GM21786 (cell line): ENCODE measurements around the gene CCM2.

Source experiments
- ATAC-seq: cut with Tn5 transposase; IDR thresholded peaks from one replicate; pipeline ENCODE4 v1.9.1; 2021; ENCODE audit not compliant: unreplicated experiment

CCM2 gene

DNA sequence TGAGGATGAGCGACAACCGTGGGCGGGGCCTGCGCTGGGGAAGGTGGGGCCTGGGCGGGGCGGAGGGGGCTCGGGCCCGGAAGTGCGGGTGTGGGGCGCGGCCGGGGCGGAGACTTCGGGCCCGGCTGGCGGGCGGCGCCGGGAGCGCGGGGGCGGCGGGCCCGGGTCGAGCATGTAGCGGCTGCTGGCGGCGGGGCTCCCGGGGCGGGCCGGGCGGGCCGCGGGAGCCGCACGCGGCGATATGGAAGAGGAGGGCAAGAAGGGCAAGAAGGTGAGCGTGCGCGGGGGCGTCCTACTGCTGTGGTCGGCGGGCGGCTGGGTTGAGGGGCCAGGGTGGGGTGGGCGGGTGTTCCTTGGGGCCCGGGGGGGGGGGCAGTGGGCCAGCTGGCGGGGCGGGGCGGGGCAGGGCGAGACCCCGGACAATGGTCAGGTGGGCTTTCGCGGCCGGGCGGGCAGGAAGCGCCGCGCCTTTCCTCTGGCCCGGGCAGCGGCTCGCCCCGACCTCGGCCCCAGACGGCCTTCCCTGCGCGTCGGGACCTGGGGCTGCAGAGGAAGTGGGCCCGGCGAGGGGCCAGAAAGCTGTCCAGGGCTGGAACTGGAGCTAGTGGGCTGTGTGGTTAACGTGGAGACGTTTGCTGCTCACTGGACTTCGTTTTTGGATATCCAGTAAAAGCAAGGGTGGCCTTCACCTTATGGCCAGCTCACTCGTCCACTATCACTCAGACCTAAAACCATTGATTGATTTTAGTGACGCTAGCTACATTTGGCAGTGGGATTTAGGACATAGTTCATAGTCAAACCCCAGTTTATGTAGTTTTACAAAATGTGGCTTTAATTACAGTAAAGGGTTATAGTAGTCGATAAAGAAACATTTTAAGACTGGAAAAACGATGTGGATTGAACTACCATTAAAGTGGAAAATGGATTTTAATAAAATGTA, at the start of gene CCM2:
TSS of gene CCM2 (plus strand) at position 109 of the 940 bp plus-strand sequence. CDS start at position 242, 133 bp downstream.
- no peak for ATAC-seq

- ATAC-seq, result no peak
Observed at GRCh38 chr7:44953156-44953555, 46.8 kb upstream of the CCM2 start.

DNA sequence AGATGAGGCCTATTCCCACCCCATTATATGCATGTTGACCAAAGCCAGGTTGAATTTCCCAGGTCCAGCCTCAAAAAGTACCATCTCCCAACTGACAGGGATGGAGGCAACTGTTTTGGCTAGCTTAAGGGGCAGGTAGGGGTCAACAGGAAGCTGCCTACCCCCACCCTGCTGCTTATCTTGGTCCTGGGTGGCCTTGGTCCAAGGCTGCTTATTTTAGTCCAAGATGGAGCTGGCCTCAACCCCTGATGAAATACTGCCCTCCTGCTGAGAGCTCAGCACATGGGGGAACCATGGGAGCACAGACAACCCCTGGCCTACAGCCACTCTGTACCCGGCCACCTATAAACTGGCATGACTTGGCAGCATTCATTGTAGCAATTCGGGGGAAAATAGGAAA, 44.3 kb upstream of the CCM2 start:
- no peak for ATAC-seq

DNA sequence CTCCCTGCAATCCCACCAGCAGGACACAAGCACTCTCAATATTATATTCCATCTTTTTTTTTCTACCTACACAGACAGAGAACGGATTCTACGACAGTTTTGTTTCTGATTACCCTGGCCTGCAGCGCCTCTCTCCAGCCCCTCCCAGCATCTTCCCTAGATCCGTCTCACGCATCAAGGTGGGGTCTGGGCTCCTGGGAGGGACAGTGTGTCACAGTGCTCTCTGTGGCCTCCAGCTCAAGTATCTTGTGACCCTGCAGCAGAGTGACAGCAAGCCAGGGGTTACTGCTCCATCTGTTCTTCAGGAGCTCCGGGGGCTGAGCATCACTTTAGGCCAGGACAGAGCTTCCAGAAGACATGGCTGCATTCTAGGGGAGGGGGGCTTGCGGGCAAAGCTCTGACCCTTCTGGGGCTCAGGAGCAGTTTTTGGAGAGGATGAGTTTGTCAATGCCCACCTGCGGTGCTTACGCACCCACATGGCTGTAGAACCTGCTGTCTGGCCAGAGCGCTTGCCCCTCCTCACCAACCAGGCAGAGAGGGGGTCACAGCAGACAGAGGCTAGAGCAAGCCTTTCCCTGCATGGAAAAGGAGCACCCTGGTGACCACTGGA, 43.7 kb upstream of the CCM2 start:
- ATAC-seq, result no peak

GRCh38 chr7:44958645-44959344, 41.2 kb upstream of the CCM2 start:
- ATAC-seq, result no peak

- ATAC-seq, result no peak
Observed at GRCh38 chr7:44959433-44959951, 40.5 kb upstream of the CCM2 start.

DNA sequence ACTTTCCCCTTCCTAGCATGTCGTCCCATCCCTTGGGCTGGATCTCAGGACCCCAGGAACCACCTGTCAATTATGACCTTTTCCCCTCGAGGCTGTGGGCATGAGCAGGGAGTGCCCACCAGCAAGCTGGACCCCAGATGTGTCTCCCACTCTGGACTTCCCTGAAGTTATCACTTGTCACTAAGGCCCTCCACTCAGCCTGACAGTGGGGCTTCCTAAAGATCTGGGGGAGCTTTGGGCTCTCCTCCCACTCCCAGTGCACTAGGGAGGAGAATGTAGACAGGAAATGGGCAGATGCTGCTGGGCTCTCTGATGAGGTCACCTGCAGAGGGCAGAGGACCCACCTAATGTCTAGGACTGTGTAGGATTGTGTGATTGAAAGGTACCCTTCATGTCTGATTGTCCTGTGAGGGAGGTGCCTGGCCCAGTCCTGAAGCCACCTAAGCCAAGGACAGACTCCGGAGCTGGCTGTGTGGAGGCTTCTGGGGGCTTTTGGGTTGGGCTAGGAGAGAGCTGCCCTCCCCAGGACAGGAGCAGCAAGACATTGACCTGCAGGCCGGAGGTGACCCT, 39.9 kb upstream of the CCM2 start:
- ATAC-seq, result no peak

- no peak for ATAC-seq
Observed at GRCh38 chr7:44961844-44962482, 38.0 kb upstream of the CCM2 start.

DNA sequence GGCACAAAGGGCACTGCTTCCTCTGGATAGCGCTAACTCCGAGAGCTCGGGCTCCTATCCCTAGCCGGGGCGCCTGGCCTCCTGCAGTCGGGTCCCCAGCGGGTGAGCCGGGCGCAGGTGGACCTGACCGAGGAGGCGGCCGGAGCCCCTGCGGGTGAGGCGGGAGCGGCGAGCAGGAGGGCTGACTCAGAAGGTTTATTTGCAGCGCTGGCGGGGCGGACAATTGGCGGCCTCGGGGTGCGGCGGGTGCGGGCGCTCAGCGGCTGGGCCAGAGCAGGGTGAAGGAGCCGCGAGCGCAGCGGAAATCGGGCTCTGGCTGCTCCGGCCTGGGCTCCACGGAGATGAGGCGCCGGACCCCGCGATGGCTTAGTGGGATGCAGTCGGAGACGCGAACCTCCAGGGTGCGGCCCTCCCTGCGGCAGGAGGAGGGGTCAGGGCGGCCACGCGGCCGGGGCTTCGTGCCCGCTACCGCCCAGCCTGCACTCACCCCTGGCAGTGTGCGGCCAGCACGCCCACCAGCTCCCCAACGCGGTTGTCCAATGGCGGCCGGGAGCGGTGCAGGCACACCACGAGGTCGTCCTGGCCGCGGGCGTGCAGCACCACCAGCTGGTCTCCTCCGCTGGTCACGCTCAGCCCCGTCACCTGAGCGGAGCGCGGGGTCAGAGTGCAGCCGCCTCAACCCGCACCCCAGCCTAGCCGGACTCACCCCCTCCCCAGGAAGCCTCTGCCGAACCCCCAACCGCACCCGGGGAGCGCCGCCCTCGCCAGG, 37.3 kb upstream of the CCM2 start:
- no peak for ATAC-seq

DNA sequence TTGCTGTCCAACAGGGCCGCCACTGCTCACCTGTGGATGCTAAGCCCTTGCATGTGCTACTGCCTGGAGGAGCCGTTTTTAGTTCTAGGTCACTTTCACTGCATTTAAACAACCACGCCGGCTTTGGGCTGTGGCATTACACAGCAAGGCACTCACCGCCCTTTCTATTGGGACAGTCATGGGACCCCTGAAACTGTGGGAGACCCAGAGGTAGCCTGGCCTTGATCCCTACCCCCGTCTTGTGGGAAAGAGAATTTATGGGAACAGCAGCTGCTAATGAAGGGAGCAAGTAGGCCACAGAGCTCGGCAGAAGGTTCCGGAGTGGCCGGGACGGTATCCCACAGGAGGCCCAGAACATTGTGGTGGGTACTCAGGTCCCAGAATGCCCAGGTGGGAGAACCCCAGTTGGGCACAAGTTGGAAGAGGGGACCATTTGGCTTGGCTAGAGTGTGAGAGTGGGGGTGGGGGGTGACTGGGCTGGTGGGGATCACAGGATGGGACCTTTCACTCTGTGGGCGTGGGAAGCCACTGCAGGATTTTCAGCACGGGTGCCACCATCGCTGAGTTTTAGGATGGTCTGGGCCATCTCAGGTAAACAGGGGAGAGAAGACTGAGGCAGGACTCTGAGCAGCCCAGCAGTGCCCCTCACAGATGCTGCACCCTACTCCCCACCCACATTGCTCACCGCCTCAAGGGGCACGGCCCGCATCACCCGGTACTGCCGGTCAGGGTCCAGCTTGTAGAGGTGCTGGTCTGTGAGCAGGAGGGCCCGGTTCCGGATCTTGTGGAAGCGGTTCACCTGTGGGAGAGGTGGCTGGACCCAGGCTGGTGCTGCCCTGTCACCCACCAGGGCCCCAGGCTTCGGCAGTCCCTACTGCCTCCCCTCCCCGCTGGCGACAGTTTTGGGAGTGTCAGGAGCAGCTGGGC, 36.4 kb upstream of the CCM2 start:
- ATAC-seq, result no peak

GRCh38 chr7:44964384-44964830, 35.6 kb upstream of the CCM2 start:
- no peak for ATAC-seq

DNA sequence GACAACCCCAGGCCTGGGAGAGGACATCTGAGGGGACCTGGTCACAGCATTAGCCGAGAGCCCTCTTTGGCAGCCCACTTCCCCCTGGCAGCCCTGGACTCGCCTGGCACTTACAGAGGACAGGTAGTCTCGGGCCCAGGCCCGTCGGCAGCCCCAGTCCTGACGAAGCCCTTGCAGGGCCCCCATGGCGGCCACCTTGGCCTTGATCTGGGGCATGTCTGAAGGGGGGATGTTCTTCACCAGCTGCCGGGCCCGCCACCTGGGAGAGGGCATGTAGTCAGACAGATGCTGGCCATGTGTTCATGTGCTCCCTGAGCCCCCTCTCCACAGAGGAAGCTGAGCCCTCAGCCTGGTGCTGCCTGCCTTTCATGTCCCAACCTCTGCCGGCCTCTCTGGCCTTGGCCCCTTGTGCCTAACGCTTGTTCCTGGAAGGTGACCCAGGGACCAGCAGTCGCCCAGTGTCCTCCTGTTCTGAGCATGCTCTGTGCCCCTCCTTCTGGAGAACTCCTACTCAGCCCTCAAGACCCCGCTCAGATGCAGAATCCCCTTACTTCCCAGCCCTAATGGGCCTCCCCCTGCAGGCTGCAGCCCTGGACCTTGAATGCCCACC, 35.1 kb upstream of the CCM2 start:
- no peak for ATAC-seq

DNA sequence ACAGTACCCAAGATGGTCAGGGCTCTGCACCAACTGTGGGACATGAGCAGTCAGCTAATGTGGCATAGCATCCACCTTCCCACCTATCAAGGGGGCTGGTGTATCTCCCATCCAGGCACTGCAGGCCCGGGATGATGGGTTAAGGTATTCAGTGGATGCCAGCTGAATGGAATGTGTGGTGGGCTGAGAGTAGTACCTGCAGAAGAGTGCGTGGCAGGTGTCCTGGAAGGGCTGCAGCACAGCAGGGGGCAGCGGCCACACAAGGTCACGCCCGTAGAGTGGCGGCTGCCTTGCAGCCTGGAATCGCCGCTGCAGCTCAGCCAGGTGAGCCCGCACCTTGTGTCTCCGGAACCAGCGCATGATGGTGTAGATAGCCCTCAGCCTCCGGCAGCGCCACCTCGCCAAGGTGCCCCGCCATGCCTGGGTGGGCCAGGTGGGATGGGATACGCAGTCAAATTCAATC, 34.5 kb upstream of the CCM2 start:
- no peak for ATAC-seq

DNA sequence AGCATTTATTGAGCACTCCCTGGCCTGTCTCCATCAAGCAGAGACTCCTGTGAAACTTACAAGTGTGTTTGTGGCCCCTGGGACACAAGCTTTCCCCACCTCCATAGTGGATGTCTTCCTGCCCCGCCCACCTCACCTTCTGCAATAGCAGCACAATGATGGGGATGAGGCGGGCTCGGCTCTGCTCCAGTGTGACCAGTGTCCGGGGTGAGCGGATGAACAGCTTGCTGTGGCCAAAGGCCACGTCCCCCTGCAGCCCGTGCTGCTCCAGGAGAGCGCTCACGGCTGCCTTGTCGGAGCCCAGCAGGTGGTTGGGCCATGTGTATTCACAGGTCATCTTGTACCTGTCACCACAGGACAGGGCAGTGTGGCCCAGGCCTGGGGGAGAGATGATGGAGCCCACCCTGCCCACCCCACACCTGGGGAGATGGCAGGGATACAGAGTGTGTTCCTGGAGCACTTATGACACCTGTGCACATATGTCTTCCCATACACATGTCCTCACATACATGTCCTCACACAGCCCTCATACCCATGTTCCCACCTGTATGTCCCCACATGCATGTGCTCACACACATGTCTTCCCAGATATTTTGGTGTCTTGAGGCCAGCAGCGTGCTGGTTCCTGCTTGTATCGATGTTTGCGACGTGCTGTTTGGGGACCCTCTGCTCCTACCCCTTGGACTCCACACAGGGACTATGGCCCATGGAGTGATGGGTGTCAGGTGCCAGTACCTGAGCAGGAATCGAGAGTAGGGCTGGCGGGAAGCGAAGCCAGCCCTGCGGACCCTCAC, 33.9 kb upstream of the CCM2 start:
- no peak for ATAC-seq

DNA sequence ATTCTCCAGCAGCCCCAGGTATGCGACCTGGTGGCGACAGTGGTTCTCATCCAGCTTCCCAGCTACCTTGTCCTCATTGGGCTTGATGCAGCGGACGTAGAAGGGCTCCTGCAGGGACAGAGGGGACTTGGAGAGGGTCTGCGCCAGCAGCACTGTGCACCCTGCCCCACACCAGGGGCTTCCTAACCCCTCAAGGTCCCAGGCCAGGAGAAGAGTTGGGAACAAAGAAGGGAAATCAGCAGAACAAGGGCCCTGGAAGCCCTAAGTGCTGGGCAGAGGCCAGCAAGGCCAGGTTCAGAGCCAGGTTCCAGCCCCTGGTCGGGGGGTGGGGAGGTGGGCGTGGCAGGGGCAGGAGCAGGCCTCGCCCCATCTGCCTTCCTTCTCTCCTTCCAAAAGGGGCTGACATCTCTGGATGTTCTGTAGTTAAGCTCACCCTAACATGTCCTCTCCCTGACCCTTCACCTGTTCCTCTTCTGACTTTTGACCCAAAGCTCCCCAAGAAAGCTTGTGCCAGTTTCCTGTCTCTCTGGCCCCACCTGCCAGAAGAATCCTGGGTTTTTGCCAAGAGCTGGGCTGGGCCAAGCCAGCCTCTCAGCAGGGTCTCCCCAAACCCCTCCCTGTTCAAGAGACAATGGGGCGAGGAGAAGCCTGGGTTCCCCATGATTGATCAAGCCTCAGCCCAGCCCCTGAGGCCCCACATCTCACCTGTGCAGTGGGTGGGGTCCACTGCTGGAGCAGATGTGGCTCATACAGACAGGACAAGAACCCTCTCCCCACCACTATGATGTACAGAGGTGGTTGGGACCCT, 33.1 kb upstream of the CCM2 start:
- ATAC-seq, result no peak

DNA sequence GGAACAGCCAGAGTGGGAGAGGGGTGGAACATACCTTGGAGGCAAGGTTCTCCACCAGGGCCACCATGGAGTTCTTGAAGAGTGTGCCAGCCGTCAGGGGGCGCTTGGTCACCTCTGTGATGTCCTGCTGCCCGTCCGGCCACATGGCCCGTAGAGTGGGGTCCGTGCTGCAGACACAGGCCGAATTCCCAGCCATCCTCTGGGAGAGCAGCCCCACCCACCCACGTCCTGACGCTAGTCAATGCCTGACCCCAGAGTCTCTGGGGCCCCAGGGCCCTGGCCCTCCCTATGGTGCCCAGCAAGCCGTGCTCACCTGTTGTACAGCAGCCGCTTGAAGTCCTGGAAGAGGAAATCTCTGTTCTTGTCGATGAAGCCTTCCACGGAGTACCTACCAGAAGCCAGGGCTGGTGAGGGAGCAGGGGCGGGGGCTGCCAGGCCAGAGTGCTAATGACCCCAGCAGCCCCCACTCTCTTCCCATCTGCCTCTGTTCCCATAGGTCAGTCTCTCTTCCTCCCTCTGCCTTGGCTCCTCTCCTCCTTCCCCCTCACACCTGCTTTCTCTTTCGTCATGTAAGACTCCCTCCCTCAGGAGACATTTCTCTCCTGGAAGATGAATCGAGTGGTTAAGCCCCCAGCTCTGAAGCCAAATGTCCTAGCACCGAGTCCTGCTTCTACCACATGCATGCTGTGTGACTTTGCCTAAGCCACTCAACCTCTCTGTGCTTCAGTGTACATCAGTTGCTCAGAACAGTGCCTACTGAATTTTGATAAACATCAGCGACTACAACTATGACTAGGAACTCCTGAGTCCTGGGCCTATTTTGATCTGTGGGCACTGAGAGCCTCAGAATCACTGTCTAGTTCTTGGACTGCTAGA, 32.2 kb upstream of the CCM2 start:
- ATAC-seq, result no peak
